ENCODE results near the gene STAB2.

The STAB2 gene

DNA sequence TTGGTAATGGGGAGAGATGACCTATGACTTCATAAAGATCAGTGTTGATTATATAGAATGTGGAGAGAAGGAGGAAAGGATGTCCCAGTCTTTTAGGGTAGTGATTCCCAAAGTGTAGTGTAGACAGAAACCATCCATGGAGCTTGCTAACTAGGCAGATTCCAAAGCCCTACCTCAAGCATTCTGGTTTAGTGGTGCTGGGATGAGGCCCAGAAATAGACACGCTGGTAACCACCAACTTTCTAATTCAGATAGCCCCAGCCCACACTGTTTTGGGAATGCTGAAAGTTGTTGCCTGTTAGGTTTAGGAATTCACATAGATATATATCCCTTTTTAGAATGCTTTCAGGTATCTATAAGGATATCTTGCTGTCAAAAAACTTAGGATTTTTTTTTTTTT is 69.2 kb downstream of the STAB2 start:
- no peak for DNase-seq

DNA sequence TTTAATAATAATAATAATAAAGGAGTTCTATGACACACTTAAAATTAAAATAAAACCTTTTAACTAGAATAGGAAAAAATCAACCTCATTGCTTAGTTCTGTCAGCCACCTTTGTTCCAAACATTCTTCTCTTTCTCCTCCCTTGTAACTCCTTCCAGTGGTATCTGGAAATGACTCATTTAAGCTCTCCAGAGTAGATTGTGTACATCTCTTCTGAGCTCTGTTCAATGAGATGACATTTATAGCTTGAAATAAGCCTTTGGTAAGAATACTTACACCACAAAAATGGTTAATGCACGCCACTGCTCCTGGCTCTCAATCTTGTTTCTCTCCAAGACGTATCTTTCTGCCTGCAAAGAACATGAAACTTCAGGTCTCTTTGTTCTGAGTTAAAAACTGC is 70.3 kb downstream of the STAB2 start:
- no peak for DNase-seq

DNA sequence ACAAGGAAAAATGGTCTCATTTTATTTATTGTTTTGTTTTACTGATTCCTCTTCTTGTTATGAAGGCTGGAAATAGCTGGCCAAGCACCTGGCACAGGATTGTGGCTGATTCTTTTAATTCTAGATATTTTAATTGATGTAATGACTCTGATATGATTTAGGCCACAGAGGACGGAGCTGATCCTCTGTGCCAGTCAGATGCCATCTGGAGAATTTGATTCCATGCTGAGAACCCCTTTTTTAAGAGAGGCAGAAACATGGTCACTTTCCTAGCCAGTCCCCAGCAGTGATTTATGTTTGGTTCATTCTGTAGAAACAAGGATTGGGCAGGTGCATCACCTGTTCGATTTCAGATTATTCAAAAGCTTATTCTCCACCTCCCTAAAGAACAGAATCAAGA is 77.6 kb downstream of the STAB2 start:
- DNase-seq: no peak

DNA sequence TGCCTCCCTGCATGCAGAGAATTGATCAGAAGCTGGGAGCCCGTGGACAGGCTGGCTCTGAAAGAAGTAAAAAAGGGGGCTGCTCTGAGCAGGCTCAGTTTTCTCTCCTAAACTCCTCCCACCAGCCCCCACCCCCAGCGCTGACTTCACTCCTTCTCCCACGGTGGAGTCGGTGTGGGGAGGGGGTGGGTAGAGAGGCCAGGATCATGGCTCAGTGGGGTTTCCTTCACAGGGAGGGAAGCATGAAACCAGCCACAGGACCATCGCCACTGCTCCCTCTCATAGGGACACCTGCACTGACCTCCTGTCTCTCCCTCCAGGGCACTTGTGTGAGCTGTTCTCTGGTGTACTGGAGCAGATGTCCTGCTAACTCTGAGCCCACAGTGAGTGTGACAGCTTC is 78.9 kb downstream of the STAB2 start:
- no peak for DNase-seq

DNA sequence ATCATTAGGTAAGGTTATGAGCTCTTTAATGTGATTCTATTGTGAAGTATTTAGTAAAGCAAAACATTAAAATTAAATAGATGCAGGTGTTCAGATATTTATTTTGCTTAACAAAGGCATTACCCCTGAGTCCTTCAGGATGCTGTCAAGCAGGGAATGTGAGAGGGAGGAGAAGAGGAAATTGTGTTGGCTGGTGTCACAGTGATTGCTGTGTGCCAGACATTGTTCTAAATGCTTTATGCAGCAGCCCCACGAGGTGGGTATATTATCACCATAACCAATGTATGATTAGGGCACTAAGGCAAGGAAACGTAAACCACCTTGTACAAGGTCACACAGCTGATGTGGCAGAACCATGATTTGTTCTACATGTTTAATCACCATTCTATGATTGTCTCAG is 80.1 kb downstream of the STAB2 start:
- DNase-seq: no peak

DNA sequence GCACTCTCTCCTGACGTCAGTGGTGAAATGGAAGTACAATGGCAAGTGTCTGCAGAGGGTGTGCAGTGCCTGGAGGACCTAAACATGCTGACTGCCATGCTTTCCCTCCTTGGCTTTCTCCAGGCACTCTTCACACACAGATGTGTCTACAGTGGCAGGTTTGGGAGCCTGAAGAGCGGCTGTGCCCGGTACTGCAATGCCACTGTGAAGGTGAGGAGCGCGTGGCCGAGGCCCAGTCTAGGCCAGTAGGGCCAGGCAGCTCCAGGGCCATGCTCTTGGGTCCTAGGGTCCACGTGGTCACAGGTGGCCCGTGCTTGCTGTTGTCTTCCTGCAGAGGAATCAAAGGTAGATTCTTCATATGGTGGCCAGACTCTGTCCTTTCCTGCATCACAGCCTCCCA is 81.4 kb downstream of the STAB2 start:
- no peak for DNase-seq

DNA sequence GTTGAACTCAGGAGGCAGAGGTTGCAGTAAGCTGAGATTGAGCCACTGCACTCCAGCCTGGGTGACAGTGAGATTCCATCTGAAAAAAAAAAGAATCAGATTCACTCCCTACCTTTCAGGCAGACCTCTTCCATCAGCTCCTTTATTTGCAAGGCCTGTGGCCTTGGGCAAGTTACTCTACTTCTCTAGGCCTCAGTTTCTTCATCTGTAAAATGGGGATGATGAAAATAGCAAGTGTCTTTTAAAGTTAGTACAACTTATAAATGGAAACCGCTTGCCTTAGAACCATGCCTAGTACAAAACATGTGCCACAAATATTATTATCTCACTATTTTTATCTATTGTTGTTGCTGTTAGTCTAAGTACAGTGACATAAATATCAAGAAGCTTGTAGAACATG is 84.3 kb downstream of the STAB2 start:
- no peak for DNase-seq

DNA sequence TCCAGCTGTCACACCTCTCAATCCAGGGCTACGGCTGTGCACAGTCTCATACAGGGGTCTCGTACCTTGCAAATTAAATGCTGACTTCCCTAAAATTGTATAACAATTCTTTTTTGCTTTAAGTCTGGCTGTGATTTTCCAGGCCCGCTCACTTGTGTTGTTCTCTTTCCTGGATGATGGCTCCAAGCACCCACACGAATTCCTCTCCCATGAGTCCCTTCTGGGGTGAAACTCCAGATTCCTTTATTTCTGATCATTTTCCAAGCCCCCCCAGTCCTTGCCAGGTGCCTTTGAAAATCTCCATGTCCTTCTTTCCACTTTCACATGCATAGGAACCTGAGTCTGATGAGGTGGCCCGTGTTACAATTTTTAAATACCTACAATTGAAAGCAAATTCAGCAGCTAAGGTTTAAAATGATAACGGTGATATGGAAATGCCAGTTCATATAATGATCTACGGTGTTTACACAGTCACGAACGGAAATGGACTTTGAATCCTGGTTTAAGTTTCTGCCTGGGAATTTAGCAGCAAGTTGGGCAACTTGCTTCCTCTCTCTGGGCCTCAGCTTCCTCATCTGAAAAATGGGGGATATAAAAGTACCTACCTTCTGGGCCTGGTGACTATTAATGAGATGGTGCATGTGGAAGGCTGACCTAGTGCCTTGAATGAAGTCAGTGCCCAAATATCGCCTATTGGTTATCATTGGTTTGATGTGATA is 85.5 kb downstream of the STAB2 start:
- DNase-seq: no peak

DNA sequence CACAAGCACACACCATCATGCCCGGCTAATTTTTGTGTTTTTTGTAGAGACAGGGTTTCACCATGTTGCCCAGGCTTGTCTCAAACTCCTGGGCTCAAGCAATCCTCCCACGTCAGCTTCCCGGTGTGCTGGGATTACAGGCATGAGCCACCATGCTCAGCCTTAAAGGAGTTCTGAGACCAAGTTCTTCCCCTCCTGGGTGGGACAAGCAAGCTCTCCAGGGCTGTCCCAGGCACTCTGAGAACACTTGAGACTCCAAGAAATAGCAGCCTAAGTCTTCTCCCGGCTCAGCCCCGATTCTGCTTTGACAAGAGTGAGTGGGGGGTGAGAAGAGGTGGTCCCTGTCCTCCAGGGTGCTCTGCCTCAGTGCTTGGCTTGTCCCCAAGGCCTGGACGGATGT is 86.4 kb downstream of the STAB2 start:
- DNase-seq: no peak

DNA sequence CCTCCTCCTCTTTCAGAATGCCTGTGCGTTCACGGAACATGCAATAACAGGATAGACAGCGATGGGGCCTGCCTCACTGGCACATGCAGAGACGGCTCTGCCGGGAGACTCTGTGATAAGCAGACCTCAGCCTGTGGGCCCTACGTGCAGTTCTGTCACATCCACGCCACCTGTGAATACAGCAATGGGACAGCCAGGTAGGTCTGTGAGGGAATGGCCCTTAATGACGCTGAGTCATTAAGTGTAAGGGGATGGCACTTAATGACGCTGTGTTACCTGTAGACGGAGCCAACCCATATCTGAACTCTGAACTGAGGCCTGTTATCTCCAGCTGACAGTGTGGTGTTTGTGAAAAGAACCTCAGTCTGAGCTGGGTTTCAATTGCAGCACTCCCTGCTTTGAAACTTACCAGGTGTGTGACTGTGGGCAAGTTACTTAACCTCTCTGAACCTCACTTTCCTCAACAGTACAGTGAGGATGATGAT is 86.9 kb downstream of the STAB2 start:
- DNase-seq: no peak

DNA sequence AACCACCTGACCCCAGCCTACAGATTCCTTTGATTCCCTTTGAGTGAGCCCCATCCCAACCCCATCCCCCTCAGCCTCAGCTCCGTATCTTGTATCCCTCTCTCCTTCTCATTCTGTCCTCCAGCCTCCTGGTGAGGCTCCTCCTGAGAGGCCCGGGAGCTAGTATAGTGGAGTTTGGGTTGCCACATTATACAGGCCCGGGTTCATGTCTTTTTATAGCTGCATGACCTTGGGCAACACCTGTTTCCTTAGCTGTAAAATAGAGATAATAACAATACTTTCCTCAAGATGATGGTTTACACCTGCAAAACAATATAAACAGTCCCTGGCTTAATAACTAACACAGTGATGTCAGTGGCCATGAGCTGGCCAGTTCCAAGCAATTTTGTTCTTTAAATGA is 89.8 kb downstream of the STAB2 start:
- DNase-seq: no peak

DNA sequence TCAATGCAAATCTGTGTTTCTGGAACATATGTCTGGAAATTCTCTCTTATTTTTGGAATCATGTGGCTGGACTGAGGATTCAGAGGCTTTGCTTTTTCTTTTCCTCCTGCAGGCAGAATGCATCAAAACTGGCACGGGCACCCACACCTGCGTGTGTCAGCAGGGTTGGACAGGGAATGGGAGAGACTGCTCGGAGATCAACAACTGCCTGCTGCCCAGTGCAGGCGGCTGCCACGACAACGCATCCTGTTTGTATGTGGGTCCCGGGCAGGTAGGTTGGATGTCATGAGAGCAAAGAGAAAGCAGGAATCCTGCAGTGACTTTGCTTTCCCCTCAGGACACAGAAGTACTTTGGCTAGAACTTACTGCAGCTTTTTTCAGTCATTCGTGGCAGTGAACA is 90.3 kb downstream of the STAB2 start:
- no peak for DNase-seq

DNA sequence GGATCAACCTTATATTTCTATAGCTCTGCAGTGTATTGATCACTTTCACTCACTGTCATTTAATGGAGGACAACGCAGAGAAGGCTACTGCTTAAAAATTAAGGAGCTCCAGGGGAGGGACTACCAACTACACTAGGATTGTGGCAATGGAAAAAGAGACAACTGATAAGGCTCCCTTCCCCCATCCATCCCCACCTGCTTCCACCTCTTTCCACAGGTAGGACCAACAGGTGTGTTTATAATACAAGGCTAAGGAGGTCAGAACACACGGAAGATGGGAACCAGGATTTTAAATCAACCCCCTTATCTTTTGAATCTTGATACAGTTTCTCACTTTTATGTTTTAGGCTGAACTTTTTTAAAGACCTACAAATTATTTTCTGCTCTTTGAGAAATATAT is 90.8 kb downstream of the STAB2 start:
- DNase-seq: no peak

DNA sequence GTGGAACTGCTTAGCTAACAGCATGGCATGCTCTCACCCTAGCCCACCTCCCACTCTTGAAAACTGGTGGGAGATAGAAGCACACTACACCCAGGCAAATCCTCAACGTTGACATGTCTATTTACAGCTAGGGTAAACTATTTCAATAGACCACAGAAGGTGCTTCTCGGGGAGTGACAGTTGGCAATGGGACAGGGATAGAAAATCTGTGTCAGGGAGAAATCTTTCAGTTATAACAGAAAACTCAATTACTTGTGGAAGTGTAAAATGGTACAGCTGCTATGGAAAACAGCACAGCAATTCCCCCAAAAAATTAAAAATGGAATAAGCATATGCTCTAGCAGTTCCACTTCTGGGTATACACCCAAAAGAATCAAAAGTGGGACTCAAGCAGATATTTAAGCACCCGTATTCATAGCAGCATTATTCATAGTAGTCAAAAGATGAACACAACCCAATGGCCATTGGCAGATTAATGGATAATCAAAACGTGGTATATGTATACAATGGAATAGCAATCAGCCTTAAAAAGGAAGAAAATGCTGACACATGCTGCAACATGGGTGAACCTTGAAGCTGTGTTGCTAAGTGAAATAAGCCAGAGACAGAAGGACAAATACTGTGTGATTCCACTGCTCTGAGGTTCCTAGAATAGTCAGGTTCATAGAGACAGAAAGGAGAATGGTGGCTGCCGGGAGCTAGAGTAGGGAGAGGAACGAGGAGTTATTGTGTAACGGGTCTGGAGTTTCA is 92.5 kb downstream of the STAB2 start:
- DNase-seq: no peak

DNA sequence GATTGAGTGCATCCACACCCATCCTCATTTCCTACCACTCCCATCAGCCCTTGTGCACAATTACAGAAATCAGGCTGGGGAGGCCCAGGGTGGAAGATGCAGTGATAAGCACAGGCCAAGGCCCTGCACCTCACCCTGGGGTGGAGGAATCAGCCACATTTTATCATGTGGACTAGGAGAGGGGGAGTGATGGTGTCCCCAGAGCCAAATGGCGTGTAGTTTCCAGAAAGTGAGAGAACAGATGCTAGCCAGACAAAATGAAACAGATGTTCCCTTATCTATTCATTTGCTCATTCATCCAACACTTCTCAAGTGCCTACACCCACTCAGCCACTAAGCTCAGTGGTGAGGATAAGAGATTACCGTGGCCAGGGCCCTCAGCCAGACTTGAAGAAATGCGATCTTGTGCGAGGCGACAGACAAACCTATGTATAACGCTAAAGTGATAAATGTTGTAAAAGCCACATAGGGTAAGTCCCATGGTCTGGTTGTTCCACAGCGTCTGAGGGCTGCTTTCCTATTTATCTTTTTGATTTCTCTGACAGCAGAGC is 93.6 kb downstream of the STAB2 start:
- no peak for DNase-seq

DNA sequence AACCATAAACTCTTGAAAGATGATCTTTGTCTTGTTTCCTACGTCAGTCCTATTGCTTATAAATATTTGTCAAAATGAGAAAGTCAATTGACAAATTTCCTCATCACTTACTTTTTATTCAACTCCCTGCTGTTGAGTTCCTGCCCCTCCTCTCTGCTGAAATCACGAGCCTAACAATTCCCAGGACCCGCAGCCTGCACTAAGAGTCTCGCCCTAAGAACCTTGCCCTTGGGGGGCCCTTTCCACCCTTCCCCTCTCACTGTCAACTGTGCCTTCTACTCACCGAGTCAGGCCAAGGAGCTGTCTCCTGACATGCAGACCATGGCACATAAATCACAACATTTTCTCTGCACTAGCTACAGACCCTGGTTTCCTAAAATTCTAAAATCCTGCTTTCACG is 99.0 kb downstream of the STAB2 start:
- DNase-seq: no peak

DNA sequence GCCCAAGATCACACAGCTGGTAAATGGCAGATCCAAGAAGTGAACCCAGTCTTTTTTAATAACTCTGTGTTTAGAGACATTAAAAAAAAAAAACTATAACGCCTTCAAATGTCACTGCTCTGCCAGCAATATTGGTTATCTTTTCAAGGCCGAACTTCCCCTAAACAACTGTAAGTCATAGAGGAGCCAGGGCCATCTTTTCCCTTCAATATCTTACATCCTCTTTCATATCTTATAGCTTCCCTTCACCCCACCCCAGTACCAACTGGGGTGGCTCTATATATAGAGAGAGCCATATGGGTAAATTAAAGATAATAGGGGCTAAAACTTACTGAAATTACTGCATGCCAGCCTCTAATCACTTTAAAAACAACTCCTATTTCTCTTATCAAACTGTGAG is 100.2 kb downstream of the STAB2 start:
- no peak for DNase-seq

DNA sequence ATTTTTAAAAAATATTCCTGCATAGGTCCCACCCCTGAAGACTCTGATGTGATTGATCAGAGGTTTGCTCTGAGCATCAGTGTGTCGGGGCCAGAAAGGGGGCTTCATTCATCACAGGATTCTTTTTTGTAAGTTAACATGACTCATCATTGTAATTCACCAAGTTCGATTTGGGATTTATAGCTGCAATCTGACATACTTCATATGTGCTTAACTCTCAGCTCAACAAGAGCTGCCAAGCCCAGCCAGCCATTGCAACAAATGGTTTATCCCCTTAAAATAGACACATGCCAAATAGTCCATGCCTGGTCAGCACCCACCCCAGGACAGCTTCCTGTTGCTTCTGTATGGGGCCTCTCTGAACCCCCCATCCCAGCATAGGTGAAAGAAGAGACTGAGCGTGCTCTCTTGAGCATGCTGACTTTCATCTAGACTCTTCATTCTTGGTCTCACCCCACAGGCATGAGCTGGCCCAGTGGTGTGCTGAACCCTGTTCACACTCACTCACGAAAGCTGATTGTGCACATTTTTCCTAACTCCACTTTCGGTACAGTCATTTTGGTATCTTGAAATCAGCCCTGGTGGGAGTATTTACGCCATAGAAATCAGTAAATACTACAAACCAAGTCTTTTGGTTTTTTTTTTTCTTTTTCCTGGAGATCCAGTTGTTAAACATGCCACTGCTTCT is 101.4 kb downstream of the STAB2 start:
- DNase-seq: no peak

DNA sequence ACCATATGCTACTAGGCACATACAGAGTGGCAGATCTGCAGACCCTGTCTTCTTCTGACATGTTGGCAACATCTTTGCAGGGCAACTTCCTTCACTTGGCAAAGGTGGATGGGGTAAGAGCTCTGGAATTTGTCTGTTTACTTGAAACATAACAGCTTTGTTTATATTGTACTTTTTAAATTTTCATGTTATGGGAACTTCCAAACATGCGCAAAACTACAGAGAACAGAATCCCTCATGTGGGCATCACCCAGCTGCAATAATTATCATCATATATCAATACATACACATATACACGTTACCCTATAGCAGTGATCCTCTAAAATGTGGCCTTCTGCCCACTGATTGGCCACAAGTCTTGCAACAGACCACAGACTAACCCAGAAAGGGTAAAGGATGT is 103.4 kb downstream of the STAB2 start:
- DNase-seq: no peak

DNA sequence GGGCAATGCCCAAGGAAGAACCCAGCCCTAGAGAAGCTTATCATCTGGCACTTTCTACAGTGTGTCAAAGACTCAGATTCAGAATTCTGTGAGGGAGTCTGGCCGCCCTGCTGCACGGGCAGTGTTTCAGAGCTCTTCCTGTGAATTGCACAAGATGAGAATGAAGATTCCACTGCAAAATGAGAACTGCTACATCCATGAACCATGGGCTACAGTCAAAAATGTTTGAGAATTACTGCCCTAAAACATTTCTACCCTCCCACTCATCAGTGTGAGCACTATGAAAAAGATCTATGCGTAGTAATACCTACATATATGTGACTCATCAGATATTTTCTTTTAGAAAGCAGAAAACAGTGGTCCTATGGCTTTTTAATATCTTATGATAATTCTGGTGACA is 104.0 kb downstream of the STAB2 start:
- no peak for DNase-seq

DNA sequence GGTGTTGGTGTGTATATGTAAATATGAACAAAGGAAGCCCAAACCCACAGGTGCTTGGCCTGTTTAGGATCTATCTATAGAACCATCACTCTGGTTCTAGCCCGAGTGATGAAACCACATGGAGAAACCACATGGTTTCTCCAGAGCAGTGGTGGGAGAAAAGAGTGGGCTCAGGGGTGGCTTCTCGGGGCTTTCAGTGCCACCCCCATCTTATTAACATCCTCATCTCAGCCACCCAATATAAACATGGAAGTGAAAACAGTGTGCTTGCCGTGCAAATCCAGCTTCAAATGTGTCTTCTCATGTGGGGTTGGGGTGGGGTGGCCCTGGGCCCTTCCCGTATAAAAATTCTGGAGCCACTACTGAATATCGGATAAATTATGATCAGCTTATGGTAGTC is 109.0 kb downstream of the STAB2 start:
- DNase-seq: no peak

DNA sequence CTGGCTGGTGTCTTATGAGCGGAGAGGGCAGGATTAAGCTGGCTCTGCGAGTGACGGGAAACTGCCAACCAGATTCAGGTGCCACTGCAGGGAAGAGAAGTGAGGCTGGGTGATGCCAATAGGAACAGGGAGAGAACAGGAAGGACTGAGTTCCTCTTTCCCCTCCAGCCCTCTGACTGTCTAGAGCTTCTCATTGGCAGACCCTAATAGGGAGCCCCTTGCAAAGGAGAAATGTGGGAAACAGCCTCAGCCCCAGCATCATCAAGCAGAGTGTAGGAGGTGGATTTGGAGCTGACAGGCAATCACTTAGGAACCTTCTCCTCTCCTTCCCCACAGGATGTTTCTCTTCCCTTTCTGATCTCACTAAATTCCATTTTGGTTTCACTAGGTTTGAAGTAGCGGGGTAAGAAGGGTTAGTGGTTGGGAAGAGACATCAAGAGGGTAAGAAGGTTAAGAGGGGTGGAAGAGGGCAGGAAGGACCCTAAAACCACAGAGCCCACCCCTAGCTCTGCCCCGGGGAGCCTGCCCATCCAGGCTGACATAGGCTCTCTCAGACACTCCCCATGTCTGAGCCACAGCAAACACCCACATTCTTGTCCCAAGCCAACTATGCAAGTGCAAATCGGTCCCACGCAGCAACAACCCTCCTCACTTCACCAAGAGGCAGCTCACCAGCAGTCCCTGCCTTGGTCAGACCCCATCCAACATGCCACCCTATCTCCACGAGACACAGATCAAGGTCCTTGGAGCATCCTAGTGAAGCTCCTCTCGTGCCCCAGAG is 111.1 kb downstream of the STAB2 start:
- DNase-seq: no peak
